GM21717 (cell line): Measurements from ENCODE around the gene NOXA1.
"Not testable (repeated sequence)": the region's sequence is repeated elsewhere in the genome, so short reads cannot be mapped to it uniquely, and the experiment has no call there.

Experiments
- ATAC-seq: cut with Tn5 transposase; IDR thresholded peaks from one replicate; pipeline ENCODE4 v1.9.1; 2021; ENCODE audit warnings: mild to moderate bottlenecking, moderate library complexity; ENCODE audit not compliant: unreplicated experiment

Gene NOXA1

DNA sequence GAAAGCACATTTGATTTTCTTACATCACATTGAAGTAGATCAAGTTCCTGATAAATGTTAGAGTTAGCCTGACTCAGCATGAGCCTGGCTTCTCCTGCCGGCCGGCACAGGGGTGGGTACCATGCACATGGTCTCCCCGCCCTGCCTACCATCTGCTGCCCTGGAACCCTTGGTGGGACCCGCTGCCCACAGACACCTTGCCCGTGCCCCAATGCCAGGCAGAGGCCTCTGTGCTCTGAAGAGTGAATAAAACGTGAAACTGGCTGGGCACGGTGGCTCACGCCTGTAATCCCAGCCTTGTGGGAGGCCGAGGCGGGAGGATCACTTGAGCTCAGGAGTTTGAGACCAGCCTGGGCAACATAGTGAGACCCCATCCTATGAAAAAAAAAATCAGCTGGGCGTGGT lies 17.5 kb upstream of the NOXA1 start:
- no peak for ATAC-seq

DNA sequence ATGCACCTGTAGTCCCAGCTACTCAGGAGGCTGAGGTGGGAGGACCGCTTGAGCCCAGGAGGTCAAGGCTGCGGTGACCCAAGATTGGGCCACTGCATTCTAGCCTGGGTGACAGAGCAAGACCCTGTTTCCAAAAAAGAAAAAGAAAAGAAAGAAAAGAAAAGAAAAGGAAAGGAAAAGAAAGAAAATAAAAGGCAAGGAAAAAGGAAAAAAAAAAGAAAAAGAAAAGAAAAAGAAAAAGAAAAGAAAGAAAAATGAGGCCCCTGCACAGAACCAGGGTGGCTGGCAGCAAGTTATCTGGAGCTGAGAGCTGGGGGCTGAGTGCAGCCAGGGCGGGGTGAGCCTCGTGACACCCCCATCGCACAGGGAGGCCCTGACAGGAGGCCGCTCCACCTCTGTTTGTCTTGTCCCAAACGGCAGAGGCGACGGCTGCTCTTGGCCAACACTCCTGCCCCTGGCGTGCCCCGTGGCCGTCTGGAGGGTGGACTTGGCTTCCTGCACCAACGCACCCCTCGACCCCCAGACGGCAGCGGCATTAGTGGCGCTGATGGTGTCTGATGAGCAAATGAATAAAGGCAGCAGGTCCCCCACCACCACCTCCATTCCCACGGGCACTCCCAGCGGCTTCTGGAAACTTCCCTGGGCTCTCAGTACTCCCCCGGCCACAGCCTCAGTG lies 17.0 kb upstream of the NOXA1 start:
- ATAC-seq, result no peak

DNA sequence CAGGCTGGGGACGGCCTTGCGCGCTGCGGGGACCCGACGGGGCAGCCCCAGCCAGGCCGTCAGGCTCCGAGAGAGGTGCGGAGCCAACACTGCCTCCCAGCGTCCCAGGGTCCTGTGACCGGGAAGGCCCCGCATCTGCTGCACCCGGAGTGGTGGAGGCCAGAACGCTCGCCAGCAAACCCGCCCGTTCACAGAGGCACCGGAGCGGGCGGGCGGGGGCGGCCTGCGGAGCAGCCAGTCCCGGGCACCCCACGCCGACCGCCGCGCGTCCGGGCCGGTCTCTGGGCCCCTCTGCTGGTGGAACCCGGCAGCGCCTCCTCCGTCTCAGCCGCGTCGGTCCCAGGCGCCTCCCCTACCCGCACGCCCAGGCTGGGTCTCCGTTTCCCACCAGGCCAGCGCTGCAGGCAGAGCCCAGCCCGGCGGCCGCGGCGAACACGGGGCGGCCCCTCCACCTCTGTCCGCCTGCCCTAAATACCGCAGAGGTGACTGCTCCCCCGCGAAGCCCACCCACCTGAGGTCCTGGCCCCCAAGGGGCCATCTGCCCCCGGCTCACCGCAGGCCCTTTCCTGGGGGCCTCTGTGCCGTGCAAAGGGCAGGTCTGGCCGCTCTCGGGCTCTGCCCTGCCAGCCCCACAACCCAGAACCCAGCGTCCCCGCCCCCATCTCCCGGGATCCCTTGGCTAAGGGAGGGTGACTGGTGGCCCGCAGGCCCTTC lies 16.2 kb upstream of the NOXA1 start:
- ATAC-seq, result no peak

DNA sequence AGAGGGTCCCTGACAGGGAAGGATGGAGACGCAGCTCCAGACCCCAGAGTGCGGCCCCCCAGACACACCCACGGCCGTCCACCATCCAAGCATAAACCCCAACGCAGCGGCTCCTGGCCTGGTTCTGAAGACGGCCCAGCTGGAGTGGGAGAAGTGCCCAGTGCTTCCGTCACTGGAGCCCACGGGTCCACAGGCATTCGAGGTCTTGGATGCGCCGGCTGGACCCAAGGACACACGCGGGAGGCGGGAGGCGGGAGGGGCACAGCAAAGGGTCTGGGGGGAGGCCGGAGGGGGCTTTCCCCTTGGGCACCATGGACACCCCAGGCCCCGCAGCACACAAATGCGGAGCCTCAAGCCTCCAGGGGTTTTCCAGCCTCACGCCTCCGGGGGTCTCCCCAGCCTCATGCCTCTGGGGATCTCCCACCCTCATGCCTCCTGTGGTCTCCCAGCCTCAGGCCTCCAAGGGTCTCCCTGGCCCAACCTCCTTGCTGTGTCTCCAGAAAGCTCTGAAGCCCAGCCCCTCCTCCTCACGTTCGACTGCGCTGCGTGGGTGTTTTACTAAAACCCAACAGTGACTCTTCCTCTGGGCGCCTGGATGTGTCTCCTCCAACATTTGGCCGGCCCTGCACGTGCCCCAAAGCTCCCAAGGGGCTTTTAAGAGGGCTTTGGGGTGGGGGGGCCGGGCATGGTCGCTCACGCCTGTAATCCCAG lies 15.4 kb upstream of the NOXA1 start:
- ATAC-seq, result no peak

DNA sequence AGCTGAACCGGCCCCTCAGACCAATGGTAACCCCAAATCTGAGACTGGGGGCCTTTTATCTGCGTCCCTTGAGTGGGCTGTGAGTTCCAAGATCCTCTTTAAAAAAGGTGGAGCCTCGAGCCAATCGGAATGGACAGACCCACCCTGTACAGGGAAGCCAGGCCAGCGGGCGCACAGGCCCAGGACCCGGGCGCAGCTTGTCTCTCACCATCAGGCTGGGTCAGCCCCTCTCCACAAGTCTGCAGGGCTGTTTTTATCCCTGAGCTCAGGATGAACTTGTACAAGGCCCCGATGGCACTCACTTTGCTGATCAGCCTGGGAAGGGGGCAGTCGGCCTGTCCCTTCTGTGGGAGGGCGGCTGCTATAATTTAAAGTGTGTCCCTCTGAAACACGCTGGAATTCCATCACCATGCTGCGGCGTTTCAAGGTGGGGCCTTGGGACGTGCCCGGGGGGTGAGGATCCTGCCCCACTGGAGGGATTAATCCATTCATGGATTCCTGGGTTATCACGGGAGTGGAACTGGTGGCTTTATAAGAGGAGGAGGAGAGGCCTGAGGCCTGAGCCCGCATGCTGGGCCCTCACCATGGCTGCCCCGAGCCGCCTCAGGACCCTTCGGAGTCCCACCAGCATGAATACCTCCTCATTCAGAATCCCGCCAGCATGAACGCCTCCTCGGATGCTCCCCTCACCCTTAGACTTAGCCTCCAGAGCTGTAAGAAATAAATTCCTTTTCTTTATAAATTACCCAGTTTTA lies 14.4 kb upstream of the NOXA1 start:
- no peak for ATAC-seq

DNA sequence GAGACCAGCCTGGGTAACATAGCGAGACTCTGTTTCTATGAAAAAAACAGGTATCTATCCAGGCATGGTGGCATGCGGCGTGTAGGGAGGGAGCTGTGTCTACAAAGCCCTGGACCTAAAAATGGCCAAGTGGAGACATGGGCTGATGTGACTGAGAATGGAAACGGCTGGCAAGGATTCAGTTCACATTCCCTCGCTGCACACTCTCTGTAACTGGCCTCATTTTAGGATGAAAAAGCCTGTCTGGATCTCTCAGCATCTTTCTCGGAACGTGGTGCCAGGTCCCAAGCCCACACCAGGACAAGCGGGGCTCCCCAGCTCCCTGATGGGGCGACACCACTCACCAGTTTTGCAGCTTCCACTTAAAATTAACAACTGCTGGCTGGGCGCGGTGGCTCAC lies 13.7 kb upstream of the NOXA1 start:
- ATAC-seq, result no peak

DNA sequence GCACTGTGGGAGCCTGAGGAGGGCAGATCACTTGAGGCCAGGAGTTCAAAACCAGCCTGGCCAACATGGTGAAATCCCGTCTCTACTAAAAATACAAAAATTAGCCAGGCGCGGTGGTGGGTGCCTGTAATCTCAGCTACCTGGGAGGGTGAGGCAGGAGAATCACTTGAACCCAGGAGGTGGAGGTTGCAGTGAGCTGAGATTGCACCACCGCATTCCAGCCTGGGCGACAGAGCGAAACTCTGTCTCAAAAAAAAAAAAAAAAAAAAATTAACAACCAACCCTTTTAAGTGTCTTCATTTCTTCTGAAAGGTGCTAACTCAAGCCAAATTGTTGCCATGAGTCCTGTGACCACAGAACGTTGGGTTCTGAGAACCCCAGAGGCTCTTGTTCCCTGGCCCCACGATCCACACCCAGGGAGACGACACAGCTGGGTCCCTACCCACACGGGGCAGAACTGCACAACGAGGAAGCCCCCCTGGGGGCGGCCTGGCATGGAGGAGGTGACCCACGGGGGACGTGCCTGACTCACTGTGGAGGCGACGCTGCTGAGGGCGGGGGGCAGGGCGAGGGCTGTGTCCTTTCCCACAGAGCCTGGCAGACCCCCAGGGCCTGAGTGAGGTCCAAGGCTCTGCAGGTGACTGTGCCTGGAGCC lies 12.8 kb upstream of the NOXA1 start:
- not testable (repeated sequence) for ATAC-seq

DNA sequence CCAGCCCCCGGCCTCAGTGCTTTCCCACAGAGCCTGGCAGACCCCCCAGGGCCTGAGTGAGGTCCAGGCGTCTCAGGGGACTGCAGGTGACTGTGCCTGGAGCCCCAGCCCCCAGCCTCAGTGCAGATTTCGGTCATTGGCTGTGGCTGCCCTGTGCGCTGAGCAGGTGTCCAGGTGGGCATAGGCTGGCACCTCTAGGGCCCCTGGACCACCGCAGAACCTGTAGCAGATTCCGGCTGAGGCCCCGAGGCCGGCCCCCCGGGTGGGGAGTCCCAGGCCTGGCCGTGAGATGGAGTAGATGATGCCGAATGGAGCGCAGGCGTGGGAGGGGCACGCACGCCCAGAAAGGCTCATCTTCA lies 12.3 kb upstream of the NOXA1 start:
- ATAC-seq, result no peak

DNA sequence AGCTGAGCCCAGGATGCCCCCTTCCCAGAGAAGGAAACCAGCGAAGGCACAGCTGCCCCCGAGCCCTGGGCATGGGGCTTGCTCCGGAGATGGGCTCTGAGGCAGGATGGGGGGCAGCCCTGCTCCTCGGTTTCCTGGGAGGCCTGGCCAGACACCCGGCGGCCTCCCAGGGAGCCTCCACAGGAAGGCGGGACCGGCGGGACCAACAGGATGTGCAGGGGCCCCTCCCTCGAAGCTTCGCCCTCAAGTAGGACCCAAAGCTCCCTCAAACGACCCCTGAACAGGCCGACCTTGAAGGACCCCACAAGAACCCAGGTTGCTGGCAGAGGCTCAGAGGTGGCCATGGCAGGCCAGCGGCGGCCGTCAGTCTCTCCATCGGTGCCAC lies 11.9 kb upstream of the NOXA1 start:
- no peak for ATAC-seq

DNA sequence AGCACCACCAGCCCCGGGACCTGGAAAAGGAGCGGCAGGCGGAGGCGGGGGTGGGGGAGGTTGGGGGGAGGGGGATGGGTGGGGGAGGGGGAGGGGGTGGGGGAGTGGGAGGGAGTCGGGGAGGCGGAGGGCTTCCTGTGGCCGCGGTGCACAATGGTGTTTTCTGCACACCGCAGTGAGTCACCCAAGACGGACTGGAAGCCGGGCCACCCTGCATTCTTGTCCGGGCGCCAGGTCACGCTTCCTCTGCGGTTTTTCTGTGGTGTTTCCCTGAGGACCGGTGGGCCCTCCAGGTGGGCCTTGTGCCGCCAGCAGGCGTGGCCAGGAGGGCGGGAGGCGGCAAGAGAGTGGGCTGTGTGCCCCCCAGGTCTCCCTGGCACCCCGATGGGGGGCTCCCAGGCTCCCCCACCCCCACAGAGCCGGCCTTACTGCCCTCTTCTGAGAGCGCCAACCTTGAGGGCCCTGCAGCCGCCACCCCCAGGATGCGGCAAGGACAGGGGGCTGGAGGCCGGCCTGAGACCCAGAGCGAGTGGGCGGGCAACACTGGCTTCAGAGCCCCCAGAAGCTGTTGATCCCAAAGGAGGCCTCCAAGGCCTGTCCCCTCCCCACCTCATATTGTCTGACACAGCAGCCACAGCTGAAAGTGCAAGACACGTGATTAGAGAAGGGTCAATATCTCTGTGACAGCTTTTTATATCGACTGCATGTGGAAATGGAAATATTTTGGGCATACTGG lies 11.4 kb upstream of the NOXA1 start:
- ATAC-seq, result no peak

DNA sequence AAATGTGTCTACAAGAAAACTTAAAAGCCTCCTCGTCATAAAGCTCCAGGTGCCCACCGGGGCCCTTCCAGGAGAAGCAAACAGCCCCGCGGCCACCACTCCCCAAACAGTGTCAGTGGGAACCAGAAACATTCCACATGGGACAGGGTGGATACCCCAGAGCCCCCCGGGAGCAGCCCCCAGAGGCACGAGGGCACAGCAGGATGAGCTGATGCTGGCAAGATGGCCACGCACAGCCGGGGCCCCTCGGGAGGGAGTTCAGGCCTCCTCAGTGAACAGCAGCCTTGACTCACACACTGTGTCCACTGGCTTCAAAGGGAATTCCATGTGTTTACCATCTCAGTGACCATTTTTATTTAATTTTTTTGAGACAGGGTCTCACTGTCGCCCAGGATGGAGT lies 10.8 kb upstream of the NOXA1 start:
- no peak for ATAC-seq

DNA sequence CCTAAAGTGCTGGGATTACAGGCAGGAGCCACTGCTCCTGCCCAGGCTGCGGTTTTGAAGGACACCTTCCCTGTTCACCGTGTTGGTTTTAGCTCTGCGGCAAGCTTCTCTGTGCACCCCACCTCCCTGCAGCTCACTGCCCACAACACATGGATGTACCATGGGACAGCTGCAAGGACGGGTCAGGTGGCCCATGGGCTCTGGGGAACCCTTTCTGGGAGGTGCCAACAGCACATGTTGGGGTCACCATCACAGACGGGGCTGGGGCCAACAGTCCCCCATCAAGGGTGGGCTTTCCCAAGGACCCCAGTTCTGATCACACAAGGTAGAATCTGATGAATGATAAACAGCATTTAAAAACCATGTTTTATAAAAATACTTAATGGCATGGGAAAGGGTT lies 7.7 kb upstream of the NOXA1 start:
- no peak for ATAC-seq

DNA sequence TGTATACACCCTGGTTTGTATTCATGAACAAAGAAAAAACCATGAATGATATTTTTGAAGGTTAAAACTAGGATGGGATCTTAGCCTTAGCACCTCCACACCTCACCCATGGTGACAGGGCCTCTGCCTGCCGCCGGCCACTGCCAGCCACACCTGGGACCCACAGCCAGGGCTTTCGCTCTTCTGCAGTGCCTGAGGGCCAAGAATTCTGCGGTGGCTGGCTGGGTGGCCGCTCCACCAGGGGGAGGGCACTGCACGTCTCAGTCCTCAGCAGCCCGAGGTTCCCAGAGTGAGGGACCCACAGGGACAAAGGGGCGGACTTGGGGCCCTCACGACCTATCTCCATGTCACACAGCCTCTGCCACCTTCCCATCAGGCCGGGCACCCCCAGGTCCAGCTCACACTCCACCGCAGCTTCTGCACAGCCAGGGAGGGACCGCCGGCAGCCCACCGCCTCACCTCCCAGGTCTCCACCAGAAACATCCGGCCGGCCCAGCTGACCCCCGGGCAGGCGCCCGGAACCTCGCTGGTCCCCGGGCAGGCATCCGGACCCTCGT lies 7.1 kb upstream of the NOXA1 start:
- no peak for ATAC-seq

DNA sequence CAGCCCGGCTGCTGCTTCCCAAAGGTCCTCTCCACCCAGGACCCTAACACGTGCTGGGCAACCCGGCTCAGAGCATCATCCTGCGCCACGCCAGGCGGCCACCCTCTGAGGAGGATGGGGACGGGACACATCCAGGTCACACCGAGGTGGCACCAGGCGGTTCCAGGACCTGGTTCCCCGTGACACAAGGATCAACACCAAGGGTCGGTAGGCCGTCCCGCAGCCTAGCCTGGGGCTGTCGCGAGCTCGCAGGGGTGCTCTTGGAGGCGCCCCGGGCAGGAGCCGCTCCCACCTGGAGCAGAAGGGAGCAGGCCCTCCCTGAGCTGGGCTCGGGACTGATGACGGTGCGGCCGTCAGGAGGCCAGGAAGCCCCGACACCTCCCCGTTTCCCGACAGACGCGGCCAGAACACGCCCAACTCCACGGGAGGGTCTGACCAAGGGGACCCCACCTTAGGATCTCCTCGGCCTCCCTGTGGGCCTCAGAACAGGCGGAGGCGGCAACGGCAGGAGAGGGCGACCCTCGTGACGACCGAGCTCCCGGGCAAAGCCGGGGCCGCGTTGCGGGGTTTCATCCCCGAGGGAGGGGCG lies 6.5 kb upstream of the NOXA1 start:
- ATAC-seq, result no peak

DNA sequence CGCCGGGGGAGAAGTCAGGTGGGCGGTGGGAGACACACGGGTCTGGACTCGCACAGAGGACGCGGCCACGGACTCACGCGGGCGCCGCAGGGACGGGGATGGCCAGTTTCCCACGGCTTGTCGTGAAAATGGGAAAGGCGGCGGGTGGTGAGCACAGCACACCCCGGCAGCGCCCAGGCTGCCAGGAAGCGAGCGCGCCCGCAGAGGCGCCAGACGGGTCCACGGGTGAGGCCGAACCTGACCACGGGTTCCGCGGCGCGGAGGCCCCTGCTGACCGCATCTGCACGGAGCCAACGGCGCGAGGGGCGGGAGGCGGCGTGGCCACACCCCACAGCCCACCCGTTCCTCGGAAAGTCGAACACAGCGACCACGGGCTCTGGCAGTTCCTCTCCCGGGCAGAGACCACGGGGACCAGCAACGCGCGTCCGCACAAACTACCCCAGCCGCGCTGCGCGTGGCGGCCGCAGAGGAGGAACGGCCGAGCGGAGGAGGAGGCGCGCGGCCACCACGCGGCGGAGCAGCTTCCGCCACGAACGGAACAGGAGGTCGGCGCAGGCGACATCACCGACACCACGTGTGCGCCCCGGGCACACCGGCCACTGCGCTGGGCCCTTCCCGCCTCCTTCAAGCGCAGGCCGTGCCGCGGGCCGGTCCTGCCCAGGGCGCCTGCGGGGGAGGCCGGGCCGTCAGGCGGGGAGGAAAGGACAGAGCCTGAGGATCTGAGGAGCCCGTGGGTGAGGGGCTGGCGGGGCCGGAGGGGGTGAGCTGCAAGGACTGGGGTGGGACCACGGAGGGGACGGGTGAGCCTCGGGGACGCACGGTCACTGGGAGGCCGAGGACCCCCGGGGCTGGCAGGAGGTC lies 5.8 kb upstream of the NOXA1 start:
- ATAC-seq, result no peak

DNA sequence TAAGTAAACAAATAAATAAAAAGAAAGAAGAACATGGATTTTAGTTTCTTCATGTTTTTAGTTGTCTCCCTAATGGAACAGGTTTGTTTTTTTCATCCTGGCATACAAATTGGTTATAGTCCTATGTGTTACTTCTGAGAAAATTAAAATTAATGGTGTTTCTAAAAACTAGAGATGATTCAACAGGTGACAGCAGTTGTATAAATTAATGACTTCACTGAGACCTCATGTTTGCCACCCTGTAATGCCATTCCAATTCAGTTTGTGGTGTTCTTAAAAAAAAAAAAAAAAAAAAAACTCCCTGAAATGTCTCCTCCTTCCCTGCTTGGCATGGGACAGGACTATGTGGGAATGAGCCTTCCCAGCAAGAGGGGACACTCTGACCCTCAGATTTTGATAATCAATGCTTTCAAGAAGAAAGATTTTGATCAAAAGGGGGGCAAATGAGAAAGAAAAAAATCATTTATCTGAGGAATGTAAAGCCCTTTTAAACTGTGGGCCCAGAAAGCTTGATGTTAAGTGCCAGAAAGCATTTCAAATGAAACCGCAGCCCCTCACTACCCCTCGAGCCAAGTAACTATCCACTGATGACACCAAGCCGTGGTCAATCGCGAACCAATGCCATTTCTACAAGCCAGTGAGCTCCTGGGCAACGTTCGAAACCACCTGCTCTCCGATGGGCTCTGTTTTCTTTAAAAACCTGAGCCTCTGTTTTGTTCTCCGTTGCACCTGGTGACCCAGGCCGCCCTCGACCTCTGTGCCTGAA lies 1.2 kb upstream of the NOXA1 start:
- no peak for ATAC-seq

DNA sequence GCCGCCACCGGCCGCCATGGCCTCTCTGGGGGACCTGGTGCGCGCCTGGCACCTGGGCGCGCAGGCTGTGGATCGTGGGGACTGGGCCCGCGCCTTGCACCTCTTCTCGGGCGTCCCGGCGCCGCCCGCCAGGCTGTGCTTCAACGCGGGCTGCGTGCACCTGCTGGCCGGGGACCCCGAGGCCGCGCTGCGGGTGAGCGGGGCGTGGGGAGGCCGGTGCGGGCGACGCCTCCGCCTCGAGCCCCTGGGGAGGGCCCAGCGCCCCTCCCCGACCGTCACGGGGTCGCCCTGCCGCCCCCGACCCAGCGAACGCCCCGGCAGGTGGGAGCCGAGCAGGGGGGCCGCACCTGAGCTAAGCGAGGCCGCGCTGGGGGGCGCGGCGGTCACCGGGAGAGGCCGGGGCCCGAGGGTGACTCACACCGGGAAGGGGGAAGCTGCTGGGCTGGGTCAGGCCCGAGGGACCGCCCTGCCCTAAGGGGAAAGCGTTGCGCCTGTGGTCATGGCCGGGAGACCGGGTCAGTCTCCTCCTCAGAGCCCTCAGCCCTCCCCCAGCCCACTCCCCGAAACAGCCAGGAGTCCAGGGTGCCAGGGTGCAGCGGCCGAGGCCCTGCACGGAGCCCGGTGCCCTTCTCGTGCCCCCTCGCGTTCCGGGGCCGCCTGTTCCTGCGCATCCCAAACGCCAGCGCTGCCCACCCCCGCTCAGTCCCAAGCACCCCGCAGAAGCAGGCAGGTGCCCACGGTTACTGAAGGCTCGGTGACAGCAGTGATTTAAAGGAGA lies 510 bp downstream of the NOXA1 start:
- peak; percentile 43 for ATAC-seq
